Karpas-422 (cell line): ENCODE measurements around the gene CLMN. TPM values are rescaled to one million over a fixed set of nuclear protein-coding genes. Genes with fewer than 3 reads are reported as not detected.

Source experiments
- DNase-seq: peaks from one replicate; pipeline ENCODE4 v3.0.0-alpha.2; 2015
- H2AFZ ChIP-seq: fragments of 200-600 bp; sonication (generic); 2 replicates; pipeline ENCODE4 v1.6.1; 2014; ENCODE audit warnings: antibody characterized with exemption, low read length, mixed read lengths
- H3K27ac ChIP-seq: fragments of 200-600 bp; sonication (generic); 2 replicates; pipeline ENCODE4 v1.5.1; 2014; ENCODE audit warnings: mild to moderate bottlenecking, low read length, moderate library complexity
- H3K27me3 ChIP-seq: fragments of 200-600 bp; sonication (generic); 2 replicates; pipeline ENCODE4 v1.6.1; 2014; ENCODE audit warnings: low read length, mixed read lengths
- H3K36me3 ChIP-seq: fragments of 200-600 bp; sonication (generic); 2 replicates; pipeline ENCODE4 v1.6.1; 2014; ENCODE audit warnings: low read length, mixed read lengths; ENCODE audit not compliant: insufficient read depth
- H3K4me1 ChIP-seq: fragments of 200-600 bp; sonication (generic); 2 replicates; pipeline ENCODE4 v1.6.1; 2014; ENCODE audit warnings: mild to moderate bottlenecking, low read length, mixed read lengths
- H3K4me2 ChIP-seq: fragments of 200-600 bp; sonication (generic); 2 replicates; pipeline ENCODE4 v1.6.1; 2014; ENCODE audit warnings: low read length, low read depth, mild to moderate bottlenecking; ENCODE audit not compliant: poor library complexity, severe bottlenecking
- H3K4me3 ChIP-seq: fragments of 200-600 bp; sonication (generic); 2 replicates; pipeline ENCODE4 v1.5.1; 2014; ENCODE audit warnings: mild to moderate bottlenecking, antibody characterized with exemption, low read length, mixed read lengths
- H3K79me2 ChIP-seq: fragments of 200-600 bp; sonication (generic); 2 replicates; pipeline ENCODE4 v1.6.1; 2014; ENCODE audit warnings: mild to moderate bottlenecking, low read length, mixed read lengths
- H3K9ac ChIP-seq: fragments of 200-600 bp; sonication (generic); 2 replicates; pipeline ENCODE4 v1.6.0; 2014; ENCODE audit warnings: low read length
- H3K9me2 ChIP-seq: fragments of 200-600 bp; sonication (generic), shearing (Covaris generic); replicated peaks from 2 replicates; pipeline ENCODE4 v1.6.0; 2014; ENCODE audit warnings: mild to moderate bottlenecking, low read length, moderate library complexity; ENCODE audit not compliant: insufficient read depth
- H3K9me3 ChIP-seq: fragments of 300-700, 200-600 bp; sonication (generic); 2 replicates; pipeline ENCODE4 v1.6.1; 2014; ENCODE audit warnings: low read length, mixed read lengths
- H4K20me1 ChIP-seq: fragments of 200-600 bp; sonication (generic); 2 replicates; pipeline ENCODE4 v1.6.1; 2014; ENCODE audit warnings: mild to moderate bottlenecking, antibody characterized with exemption, low read length, low read depth; ENCODE audit not compliant: insufficient read depth
- total RNA-seq: library from RNA; depleted of rRNA; stranded (reverse); fragments of >200 nt; shearing (Covaris generic); gene quantifications from 2 replicates; pipeline ENCODE4 v1.2.3, GENCODE V29; 2014; ENCODE audit warnings: low replicate concordance

Gene CLMN
- total RNA-seq, 1 experiment from 2014 or later: 56.1 TPM

DNA sequence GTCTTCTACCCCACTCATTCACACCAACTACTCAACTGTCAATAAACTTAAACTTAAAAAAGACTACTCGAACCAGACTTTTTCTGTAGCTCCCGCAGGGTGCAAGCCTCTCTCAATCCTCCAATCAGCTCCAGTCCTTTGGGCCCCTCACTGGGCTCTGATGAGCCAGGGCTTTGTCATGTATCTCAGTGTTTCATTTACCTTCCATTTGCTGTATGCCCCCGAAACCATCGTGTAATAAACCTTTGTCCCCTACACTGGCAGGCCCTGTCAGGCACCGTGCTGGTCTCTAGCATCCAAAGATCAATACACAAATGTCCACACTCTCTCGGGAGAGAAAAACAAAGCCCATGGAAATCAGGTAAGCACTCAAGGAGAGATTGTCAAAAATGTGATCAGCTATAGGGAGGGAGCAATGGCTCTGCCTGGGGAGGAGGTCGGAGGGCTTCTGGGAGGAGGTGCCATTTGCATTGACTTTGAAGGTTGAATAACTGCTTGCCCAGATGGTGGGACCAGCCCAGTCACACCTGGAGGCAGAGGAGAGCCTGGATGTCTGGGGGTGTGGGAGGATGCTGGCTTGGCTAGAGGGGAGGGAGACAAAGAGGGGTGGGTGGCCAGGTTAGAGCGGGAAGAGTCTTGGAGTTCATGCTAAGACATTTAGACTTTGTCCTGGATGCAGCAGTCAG lies 120.3 kb downstream of the CLMN start:
- DNase-seq: no peak
- H4K20me1 ChIP-seq: no peaks in the 10 kb centered on the region
- no peak overlapping the region for H3K4me3 ChIP-seq
- H3K9ac ChIP-seq: no peak overlapping the region
- H3K9me2 ChIP-seq: no peaks in the 10 kb centered on the region
- peaks cover 34% of the 10 kb centered on the region for H3K36me3 ChIP-seq
- H3K9me3 ChIP-seq: no peaks in the 10 kb centered on the region
- H2AFZ ChIP-seq: no peak overlapping the region
- H3K27ac ChIP-seq: 0 out of 2 replicates have a peak overlapping the region, but pooled peaks have one; percentile 1
- H3K4me1 ChIP-seq: peaks cover 23% of the 10 kb centered on the region
- H3K4me2 ChIP-seq: no peak overlapping the region
- no peaks in the 10 kb centered on the region for H3K79me2 ChIP-seq
- no peaks in the 10 kb centered on the region for H3K27me3 ChIP-seq

DNA sequence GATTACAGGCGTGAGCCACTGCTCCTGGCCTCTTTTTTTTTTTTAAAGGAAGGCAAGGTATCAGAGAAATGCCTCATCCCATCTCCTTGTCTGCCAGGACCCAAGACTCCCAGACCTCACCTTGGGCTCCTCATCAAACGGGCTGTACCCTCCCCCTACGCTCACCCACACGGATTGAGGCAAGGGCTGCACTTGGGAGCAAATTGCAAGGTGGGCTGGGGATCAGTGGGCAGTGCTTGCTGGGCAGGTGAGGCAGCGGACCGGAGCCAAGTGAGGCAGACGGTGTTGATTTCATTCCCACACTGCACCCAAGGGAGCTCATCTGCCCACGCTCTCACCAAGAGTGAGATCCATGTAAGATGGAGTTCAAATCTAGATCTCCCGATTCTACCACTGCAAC lies 121.4 kb downstream of the CLMN start:
- Histone ChIP-seq H4K20me1 (no peaks in the 10 kb centered on the region), H3K27ac (no peak overlapping the region), H3K9me2 (no peaks in the 10 kb centered on the region), H3K9ac (no peak overlapping the region), H3K4me1 (peaks cover 23% of the 10 kb centered on the region), H2AFZ (no peak overlapping the region), H3K36me3 (peaks cover 29% of the 10 kb centered on the region), H3K9me3 (no peaks in the 10 kb centered on the region), H3K79me2 (no peaks in the 10 kb centered on the region), H3K27me3 (no peaks in the 10 kb centered on the region), H3K4me3 (no peak overlapping the region), H3K4me2 (no peak overlapping the region)
- DNase-seq: no peak

DNA sequence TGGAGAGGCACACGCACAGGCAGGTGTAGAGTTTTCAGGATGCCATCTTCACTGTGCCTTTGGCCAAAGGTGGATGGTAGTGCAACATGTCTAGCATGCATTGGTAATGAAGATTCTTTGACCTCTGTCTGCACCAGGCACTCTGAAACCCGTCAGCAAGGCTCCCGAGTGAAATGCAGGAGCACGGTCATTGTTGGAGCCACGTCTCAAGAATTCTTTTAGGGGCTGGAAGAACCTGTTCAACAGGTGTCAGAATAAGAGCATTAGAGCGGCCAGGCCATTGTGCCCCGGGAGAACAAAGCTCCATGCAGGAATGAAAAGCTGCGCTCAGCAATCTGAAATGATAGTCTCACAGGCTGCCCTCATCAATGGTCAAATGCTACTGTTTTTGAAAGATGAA lies 122.2 kb downstream of the CLMN start:
- Histone ChIP-seq H4K20me1 (no peaks in the 10 kb centered on the region), H3K4me2 (no peak overlapping the region), H3K79me2 (no peaks in the 10 kb centered on the region), H3K36me3 (peaks cover 25% of the 10 kb centered on the region), H3K27me3 (no peaks in the 10 kb centered on the region), H3K4me3 (no peak overlapping the region), H3K27ac (no peak overlapping the region), H3K9me2 (no peaks in the 10 kb centered on the region), H3K9me3 (no peaks in the 10 kb centered on the region), H3K9ac (no peak overlapping the region), H3K4me1 (peaks cover 23% of the 10 kb centered on the region), H2AFZ (no peak overlapping the region)
- DNase-seq: no peak

DNA sequence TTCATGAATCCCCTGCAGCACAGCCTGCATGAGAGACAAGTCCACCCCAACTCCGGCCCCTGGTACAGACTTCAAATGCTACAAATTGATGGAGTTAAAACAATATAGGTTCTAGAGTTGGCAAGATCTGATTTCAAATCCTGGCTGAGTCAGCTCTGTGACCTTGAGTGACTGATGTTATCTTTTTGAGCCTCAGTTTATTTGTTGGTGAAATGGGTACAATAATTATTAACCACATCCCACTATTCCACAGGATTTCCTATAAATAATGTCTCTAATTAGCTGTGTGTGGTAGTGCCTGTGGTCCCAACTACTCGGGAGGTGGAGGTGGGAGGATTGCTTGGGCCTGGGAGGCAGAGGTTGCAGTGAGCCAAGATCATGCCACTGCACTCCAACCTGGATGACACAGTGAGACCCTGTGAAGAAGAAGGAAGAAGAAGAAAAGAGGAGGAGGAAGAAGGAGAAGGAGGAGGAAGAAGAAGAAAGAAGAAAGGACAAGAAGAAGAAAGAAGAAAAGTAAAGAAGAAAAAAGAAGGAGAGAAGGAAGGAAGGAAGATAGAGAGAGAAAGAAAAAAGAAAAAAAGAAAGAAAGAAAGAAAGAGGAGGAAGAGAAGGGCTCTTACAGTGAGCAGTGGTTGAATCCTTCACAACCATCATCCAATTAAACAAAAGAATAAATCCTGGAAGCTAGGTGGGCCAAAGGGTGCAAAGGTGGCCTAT lies 122.7 kb downstream of the CLMN start:
- H4K20me1 ChIP-seq: no peaks in the 10 kb centered on the region
- no peak overlapping the region for H3K27ac ChIP-seq
- H3K4me3 ChIP-seq: no peak overlapping the region
- no peak overlapping the region for H3K4me2 ChIP-seq
- no peak overlapping the region for H2AFZ ChIP-seq
- H3K36me3 ChIP-seq: peaks cover 24% of the 10 kb centered on the region
- no peaks in the 10 kb centered on the region for H3K79me2 ChIP-seq
- peaks cover 23% of the 10 kb centered on the region for H3K4me1 ChIP-seq
- H3K9ac ChIP-seq: no peak overlapping the region
- no peaks in the 10 kb centered on the region for H3K9me2 ChIP-seq
- H3K27me3 ChIP-seq: no peaks in the 10 kb centered on the region
- DNase-seq: no peak
- H3K9me3 ChIP-seq: no peaks in the 10 kb centered on the region

DNA sequence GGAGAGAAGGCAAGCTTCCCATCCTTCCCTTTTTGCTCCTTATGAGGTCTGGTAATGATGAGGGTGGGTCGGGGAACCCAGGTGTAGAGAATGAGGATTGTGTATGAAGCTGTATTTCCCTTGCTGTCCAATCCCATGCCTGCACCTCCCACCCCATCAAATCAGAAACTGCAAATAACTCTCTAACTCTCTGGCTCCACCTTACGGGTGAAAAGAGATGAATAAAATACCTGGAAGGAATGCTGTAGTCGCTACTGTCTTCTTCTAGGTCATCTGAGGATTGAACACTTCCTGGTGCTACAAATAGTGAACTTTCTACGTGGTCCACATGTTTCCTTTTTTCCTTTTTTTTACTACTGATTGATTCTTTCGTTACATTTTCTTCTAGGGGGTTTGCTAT lies 123.4 kb downstream of the CLMN start:
- no peak overlapping the region for H3K4me2 ChIP-seq
- no peaks in the 10 kb centered on the region for H3K79me2 ChIP-seq
- peak; percentile 88 for DNase-seq

DNA sequence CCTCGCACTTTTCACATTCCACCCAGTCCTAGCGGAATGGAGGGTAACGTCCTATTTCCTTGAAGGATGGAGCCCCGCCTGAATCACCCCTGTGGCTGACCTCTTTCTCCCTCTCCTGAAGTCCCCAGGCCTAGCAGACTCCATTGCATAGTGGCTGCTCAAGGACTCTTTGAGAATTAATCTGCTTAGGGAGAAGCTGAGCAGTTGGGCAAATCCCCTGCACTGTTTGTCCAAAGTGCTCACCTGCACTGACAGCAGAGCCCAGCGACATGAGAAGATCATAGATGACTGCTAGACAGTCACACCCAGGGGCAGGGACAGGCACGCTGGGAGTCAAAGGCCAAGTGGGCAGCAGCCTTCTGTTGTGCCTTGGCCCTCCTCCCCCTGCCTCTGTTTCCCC lies 124.7 kb downstream of the CLMN start:
- Histone ChIP-seq H3K4me2 (no peak overlapping the region), H3K9ac (no peak overlapping the region), H3K4me3 (no peak overlapping the region), H3K9me2 (no peaks in the 10 kb centered on the region), H3K36me3 (peaks cover 39% of the 10 kb centered on the region), H3K9me3 (no peaks in the 10 kb centered on the region), H3K27me3 (no peaks in the 10 kb centered on the region), H3K79me2 (no peaks in the 10 kb centered on the region), H3K27ac (no peak overlapping the region), H4K20me1 (no peaks in the 10 kb centered on the region), H3K4me1 (peaks cover 16% of the 10 kb centered on the region), H2AFZ (no peak overlapping the region)
- no peak for DNase-seq

More for the DNA sequence above, 123.4 kb downstream of the CLMN start:
- Histone ChIP-seq H3K27me3 (no peaks in the 10 kb centered on the region), H3K9me2 (no peaks in the 10 kb centered on the region), H2AFZ (no peak overlapping the region), H3K4me3 (no peak overlapping the region), H3K9ac (no peak overlapping the region), H3K27ac (no peak overlapping the region), H3K9me3 (no peaks in the 10 kb centered on the region), H3K4me1 (peaks cover 23% of the 10 kb centered on the region), H3K36me3 (peaks cover 29% of the 10 kb centered on the region; the same call in 1 of the 2 replicates), H4K20me1 (no peaks in the 10 kb centered on the region)

DNA sequence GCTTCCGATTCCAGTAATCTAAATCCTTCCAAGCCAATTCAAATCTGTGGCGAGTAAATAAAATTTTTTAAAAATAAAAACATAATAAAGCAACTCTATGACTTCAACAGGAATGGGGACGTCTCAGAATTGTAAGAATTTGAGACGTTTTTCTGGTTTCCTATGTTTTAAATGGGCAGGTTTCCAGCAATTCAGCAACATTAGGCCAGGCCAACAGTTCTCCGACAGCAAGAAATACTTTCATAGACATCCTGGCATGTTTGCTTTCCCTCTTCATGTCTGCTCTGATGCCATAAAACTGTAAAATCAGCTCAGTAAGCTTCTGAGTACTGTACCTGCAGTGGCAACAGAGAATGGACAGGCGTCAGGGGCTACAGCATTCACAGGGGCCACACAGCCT lies 126.6 kb downstream of the CLMN start:
- Histone ChIP-seq H3K9me3 (no peaks in the 10 kb centered on the region), H4K20me1 (no peaks in the 10 kb centered on the region), H3K27me3 (no peaks in the 10 kb centered on the region), H3K27ac (no peak overlapping the region), H3K9me2 (no peaks in the 10 kb centered on the region), H3K79me2 (no peaks in the 10 kb centered on the region), H3K4me3 (no peak overlapping the region), H3K4me1 (peaks cover 7% of the 10 kb centered on the region), H3K36me3 (peaks cover 38% of the 10 kb centered on the region), H3K4me2 (no peak overlapping the region), H2AFZ (no peak overlapping the region), H3K9ac (no peak overlapping the region)
- no peak for DNase-seq

DNA sequence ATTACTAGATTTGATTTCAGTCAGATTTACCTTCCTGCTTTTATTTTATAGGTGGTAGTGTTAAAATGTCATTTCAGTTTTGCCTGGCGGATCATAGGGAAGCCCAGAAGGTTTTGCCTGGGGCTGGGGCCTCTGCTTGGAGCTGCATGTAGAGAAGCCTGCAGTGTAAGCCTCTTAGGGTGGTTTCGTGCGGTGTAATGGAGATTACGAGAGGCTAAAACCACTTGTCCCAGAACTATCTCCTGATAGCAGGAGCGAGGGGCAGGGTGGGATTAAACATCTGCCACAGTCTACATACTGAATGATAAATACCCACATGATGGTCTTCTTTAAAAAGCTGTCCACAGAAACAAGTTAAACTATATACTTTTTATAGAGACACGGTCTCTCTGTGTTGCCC lies 127.4 kb downstream of the CLMN start:
- no peaks in the 10 kb centered on the region for H3K9me3 ChIP-seq
- no peak overlapping the region for H3K27ac ChIP-seq
- no peak overlapping the region for H3K4me2 ChIP-seq
- no peaks in the 10 kb centered on the region for H3K79me2 ChIP-seq
- no peak overlapping the region for H3K9ac ChIP-seq
- H3K27me3 ChIP-seq: no peaks in the 10 kb centered on the region
- peaks cover 7% of the 10 kb centered on the region for H3K4me1 ChIP-seq
- no peaks in the 10 kb centered on the region for H3K9me2 ChIP-seq
- H4K20me1 ChIP-seq: no peaks in the 10 kb centered on the region
- peaks cover 38% of the 10 kb centered on the region for H3K36me3 ChIP-seq
- H3K4me3 ChIP-seq: no peak overlapping the region
- H2AFZ ChIP-seq: no peak overlapping the region
- DNase-seq: no peak
